Testis (tissue), 2 donors: Measurements from ENCODE around the gene WNT11.

Experiments used
- POLR2A ChIP-seq: fragments of 450-650 bp; IDR thresholded peaks from one replicate; pipeline ENCODE4 v1.6.1; 2017; ENCODE audit warnings: antibody characterized with exemption, mild to moderate bottlenecking, moderate library complexity
- TF ChIP-seq, protein P1 (sequence below), 3 experiments: fragments of 450-650 bp in 2 of 3; fragments of 200-600 bp in 1 of 3; sonication (generic) in 1 of 3; IDR thresholded peaks; one replicate each; pipeline ENCODE4 v1.5.1; 2016 to 2019; ENCODE audit warnings: antibody characterized with exemption in 3 of 3, mild to moderate bottlenecking in 2 of 3, moderate library complexity in 1 of 3

DNA sequence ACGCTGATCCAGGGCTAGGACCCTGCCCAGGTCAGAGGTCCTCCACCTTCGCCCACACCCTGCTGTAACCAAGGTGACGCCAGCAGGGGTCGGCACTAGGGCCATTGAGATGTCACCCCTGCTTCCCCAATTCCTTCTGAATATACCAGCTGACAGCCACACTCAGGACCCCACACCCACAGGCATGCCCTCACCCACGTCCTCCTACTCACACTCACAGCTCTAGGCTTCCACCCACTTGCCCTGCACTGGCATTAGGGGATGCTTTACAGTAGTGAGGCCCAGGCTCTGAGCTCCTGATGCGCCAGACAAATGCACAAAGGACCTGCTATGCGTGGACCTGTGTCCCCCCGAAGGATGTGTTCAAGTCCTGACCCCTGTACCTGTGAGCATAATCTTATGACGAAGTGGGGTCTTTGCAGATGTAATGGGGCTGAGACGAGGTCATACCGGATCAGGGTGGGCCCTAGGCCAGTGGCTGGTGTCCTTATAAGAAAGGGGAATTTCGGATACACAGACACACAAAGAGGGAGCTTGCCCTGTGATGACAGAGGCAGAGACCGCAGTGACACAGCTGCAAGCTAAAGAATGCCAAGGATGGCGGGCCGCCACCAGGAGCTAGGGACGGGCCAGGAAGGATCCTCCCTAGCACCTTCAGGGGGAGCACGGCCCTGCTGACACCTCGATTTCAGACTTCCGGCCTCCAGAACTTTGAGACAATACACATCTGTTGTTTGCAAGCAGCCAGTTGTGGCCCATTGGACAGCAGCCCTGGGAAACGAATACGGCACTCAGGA is 11.2 kb downstream of the WNT11 start:
- TF ChIP-seq, protein P1, sequence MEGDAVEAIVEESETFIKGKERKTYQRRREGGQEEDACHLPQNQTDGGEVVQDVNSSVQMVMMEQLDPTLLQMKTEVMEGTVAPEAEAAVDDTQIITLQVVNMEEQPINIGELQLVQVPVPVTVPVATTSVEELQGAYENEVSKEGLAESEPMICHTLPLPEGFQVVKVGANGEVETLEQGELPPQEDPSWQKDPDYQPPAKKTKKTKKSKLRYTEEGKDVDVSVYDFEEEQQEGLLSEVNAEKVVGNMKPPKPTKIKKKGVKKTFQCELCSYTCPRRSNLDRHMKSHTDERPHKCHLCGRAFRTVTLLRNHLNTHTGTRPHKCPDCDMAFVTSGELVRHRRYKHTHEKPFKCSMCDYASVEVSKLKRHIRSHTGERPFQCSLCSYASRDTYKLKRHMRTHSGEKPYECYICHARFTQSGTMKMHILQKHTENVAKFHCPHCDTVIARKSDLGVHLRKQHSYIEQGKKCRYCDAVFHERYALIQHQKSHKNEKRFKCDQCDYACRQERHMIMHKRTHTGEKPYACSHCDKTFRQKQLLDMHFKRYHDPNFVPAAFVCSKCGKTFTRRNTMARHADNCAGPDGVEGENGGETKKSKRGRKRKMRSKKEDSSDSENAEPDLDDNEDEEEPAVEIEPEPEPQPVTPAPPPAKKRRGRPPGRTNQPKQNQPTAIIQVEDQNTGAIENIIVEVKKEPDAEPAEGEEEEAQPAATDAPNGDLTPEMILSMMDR (IDR thresholded peaks at IDR 0.05) = no peak
- no peak for TF ChIP-seq POLR2A
